Heart left ventricle (tissue), 13 donors: ENCODE results near the gene COMTD1.

Experiments
- CTCF ChIP-seq, 12 donors: fragments of 200-600 bp; sonication (generic) in 4 of 12; IDR thresholded peaks; one replicate each; pipeline versions ENCODE4 v1.5.0 to v1.8.0; 2018 to 2022; ENCODE audit warnings: antibody characterized with exemption in 12 of 12, mild to moderate bottlenecking in 5 of 12
- POLR2A ChIP-seq, 2 donors: fragments of 450-650 bp; IDR thresholded peaks; one replicate each; pipeline ENCODE4 v1.6.1; 2017; ENCODE audit warnings: antibody characterized with exemption in 2 of 2, mild to moderate bottlenecking in 2 of 2, moderate library complexity in 2 of 2
- donor health status: ischemic (EF 13 %, LVEDD 7.1; RV severe dilation, severe dysfunction).
- donor health status: DM: no; HTN: yes; CAD: no.
- donor health status: DM: no; HTN: no; CAD: no.
- donor health status: ischemic (EF 25% LVEDD 6.9; RV normal size, moderate dysfunction).
- donor health status: ischemic (EF 25% LVEDD 5.7; RV mildly dilated, moderate dysfunction).
- donor health status: ischemic (EF 35%, LVEDD 5.7; RV mildly dilated, moderate dysfunction).
- donor health status: nonischemic (EF 11% LVEDD 7.7; RV severe dilation, severe dysfunction).
- donor health status: DM: yes; HTN: yes; CAD: no.
- donor health status: PGD.
- donor health status: ischemic (EF 29% LVEDD 5.4; RV normal size, mild dysfunction).
- donor health status: nonischemic (EF 23%, LVEDD 6.1; RV moderate dilation, normal function).

- TF ChIP-seq CTCF (IDR thresholded peaks at IDR 0.05) (no peak), POLR2A (IDR thresholded peaks at IDR 0.05) (no peak)
These were observed 25.2 kb upstream of the COMTD1 start for GRCh38 chr10:75260990-75261389.
